GM21786 (cell line): Measurements from ENCODE around the gene UGCG.

ENCODE experiments used
- ATAC-seq: cut with Tn5 transposase; IDR thresholded peaks from one replicate; pipeline ENCODE4 v1.9.1; 2021; ENCODE audit not compliant: unreplicated experiment

The UGCG gene

GRCh38 chr9:111979561-111979960, 82.9 kb downstream of the UGCG start:
- ATAC-seq, result no peak

- ATAC-seq, result no peak
These were observed 83.8 kb downstream of the UGCG start for GRCh38 chr9:111980398-111980797.

- ATAC-seq, result peak; percentile 65
These were observed 86.9 kb downstream of the UGCG start for GRCh38 chr9:111983484-111983908.

GRCh38 chr9:111984086-111984802, 87.6 kb downstream of the UGCG start:
- ATAC-seq, result no peak
